AG09309 (cell line): ENCODE results near the gene DENND1A.

Experiments
- DNase-seq: peaks from one replicate; pipeline ENCODE4 v3.0.0-alpha.2; 2010; ENCODE audit warnings: low read depth
- H3K4me3 ChIP-seq: 2 replicates; pipeline ENCODE4 v1.5.1; 2011; ENCODE audit warnings: mild to moderate bottlenecking, low read depth, low read length, moderate library complexity; ENCODE audit not compliant: control insufficient read depth
- CTCF ChIP-seq: IDR thresholded peaks from 2 replicates; pipeline ENCODE4 v1.5.1; 2011; ENCODE audit warnings: mild to moderate bottlenecking, low read depth, low read length, inconsistent platforms; ENCODE audit not compliant: insufficient read depth, control insufficient read depth; ENCODE audit errors: missing control alignments

The DENND1A gene

GRCh38 chr9:123702483-123702882 lies 227.4 kb downstream of the DENND1A start:
- H3K4me3 ChIP-seq: no peak overlapping the region
- no peak for TF ChIP-seq CTCF
- DNase-seq: no peak

GRCh38 chr9:123697686-123698085 lies 232.2 kb downstream of the DENND1A start:
- DNase-seq: no peak
- no peak overlapping the region for H3K4me3 ChIP-seq
- no peak for TF ChIP-seq CTCF

GRCh38 chr9:123696476-123696875 lies 233.4 kb downstream of the DENND1A start:
- no peak for DNase-seq
- TF ChIP-seq CTCF: no peak
- H3K4me3 ChIP-seq: no peak overlapping the region

GRCh38 chr9:123695386-123695785 lies 234.5 kb downstream of the DENND1A start:
- no peak overlapping the region for H3K4me3 ChIP-seq
- no peak for TF ChIP-seq CTCF
- no peak for DNase-seq

- no peak overlapping the region for H3K4me3 ChIP-seq
- no peak for DNase-seq
- no peak for TF ChIP-seq CTCF
Observed at GRCh38 chr9:123691765-123692303, 238.1 kb downstream of the DENND1A start.

GRCh38 chr9:123689701-123690428 lies 240.1 kb downstream of the DENND1A start:
- H3K4me3 ChIP-seq: no peak overlapping the region
- no peak for DNase-seq
- no peak for TF ChIP-seq CTCF
